KOPT-K1 (cell line): ENCODE data around the gene FOXA3.
A peak's percentile ranks its signal among the peaks of the same experiment; 100 is the strongest.

ENCODE experiments used
- H3K27ac ChIP-seq: fragments of 200-600 bp; sonication (generic); 2 replicates; pipeline ENCODE4 v1.5.1; 2016; ENCODE audit warnings: antibody characterized with exemption, mild to moderate bottlenecking, low read depth, low read length; ENCODE audit not compliant: poor library complexity, severe bottlenecking
- H3K36me3 ChIP-seq: fragments of 200-600 bp; sonication (generic); 2 replicates; pipeline ENCODE4 v1.5.1; 2017; ENCODE audit warnings: antibody characterized with exemption, mild to moderate bottlenecking, low read length, moderate library complexity; ENCODE audit not compliant: insufficient read depth
- H3K9me3 ChIP-seq: fragments of 200-600 bp; sonication (generic); 2 replicates; pipeline ENCODE4 v1.5.1; 2017; ENCODE audit warnings: antibody characterized with exemption, low read length, mild to moderate bottlenecking; ENCODE audit not compliant: insufficient read depth, poor library complexity, severe bottlenecking

FOXA3 gene

DNA sequence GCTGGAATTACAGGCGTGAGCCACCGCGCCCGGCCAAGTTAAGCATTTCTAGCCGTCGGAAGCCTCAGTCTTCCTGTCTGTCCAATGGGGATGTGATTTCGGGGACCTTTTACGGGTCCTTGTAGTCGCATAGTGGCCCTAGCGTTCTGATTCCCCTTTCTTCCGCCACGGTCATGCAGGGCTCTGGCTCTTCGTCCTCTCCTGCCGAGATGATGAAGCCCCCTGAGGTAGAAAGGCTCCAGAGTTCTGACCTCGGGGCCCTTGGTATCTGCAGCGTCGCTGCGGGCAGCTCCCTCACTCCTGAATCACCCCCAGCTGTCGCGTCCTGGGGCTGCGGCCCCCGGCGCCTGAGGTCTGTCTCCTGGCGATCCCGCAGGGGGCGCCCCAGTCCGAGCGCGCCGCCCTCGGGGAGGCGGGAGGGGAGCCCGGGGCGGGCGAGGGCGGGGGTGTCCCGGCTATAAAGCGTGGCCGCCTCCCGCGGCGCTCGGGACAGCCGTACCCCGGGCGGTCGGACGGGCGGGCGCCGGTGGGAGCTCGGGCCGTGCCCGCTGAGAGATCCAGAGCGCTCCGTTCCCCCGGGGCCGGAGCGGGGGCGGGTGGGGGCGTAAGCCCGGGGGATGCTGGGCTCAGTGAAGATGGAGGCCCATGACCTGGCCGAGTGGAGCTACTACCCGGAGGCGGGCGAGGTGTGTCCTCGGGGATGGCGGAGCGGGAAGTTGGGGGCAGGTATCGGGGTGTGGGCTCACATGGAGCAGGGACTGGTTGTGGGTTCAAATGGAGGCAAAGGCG, at the start of gene FOXA3:
FOXA3 (plus strand) TSS at position 487 of the 789 bp plus-strand sequence; CDS start at position 618, 131 bp downstream.
- peaks cover 23% of the 10 kb centered on the region for H3K36me3 ChIP-seq
- H3K27ac ChIP-seq, result no peak within 1 kb of the TSS
- no peaks in the 10 kb centered on the region for H3K9me3 ChIP-seq

DNA sequence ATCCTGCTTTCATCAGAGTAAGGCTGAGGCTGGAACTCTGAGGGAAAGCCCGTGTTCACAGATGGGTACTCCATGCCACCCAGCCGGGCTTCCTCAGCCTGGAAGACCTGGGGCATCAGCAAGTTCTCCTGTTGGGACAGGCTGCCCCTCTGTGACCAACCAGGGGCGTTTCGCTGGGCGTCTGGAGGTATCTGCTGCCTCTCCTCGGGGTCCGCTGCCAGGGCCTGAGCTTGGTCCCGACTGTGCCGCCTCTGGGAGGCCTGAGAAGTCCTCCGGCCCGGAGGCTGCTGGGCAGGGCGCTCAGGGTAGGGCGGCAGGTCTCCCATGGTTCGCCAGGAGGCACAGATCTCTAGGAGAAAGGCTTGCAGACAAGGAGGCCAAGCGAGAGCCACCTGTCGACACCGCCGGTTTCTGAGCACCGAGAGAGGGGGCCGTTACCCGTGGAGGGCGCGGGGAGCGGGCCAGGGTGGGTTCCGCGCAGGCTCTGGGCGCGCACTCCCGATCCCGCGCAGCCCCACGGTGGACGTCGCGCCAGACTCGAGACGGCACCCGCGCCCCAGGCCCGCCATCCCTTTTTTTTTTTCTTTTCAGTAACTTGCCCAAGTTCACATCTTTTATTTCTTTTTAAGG, 49.2 kb upstream of the FOXA3 start, which contains the start of gene RSPH6A:
RSPH6A (minus strand) TSS at position 458 of the 630 bp plus-strand sequence; CDS start at position 326, 132 bp downstream.
- Histone ChIP-seq H3K36me3 (peaks cover 30% of the 10 kb centered on the region), H3K27ac (no peak within 1 kb of the TSS), H3K9me3 (no peaks in the 10 kb centered on the region)

DNA sequence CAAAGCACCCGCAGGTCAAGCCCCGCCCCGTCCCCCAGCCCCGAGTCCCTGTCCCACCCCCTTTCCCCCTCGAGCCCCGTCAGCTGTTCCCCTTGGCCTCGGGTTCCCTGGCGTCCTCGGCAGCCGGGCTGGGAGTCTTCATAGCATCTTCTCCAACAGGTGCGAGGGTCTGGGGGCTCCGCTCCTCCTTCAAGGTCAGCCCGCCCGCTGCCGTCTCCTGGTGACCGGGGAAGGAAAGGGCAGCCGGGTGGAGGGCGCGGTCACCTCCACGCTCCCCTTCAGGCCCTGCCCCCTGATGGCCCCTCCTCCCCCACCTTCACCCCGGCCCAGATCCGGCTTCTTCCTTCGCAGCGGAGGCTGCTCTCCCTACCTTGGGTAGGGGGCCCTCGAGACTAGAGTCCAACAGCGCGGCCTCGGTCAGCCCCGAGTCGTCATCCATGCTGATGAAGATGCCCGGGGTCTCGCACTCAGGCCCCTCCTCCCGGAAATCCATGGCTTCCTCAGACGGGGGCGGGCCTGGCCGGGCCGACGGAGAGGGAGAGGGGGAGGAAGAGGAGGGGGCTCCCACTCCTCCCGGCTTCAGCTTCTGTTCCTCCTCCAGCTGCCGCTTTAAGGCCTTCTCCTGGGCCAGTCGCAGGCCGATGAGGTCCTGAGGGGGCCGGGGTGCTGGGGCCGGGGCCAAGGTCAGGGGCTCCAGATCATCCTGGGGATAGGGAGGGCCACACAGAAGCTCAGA, 48.5 kb upstream of the FOXA3 start:
- Histone ChIP-seq H3K27ac (no peak overlapping the region), H3K9me3 (no peaks in the 10 kb centered on the region), H3K36me3 (peaks cover 37% of the 10 kb centered on the region)

DNA sequence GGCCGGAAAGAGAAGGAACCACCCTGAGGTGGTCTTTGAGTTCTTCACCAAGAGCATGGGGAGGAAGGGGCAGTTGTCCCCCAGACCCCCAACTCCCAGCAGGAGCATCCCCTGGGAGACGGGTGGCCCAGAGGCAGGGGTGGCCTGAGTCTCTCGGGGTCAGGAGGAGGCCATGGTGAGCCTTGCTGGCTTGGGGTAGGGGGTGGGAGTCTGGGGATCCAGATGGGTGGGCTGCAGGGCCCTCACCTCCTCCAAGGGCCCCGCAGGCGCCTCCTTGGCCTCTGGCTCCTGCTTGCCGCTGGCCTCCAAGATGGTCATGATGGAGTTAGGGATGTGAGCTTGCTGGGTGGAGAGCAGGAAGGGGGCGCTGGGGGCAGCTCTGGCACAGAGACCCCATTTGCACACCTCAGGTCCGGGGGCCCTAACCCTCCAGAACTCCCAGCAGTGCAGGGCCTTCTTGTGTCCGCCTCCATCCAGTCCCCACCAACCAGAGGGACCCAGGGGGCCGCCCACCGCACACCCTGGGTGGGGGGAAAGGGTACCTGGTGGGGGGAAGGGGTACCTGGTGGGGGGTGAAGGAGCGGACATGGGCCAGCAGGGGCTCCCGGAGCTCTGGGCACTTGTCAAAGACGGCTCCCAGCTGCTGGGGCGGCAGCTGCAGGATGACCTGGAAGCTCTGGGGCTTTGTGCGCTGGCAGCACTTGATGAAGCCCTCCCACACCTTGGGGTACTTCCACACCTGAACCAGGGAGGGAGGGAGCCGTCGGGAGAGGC, 47.7 kb upstream of the FOXA3 start:
- Histone ChIP-seq H3K36me3 (peaks cover 44% of the 10 kb centered on the region), H3K9me3 (no peaks in the 10 kb centered on the region), H3K27ac (no peak overlapping the region)

DNA sequence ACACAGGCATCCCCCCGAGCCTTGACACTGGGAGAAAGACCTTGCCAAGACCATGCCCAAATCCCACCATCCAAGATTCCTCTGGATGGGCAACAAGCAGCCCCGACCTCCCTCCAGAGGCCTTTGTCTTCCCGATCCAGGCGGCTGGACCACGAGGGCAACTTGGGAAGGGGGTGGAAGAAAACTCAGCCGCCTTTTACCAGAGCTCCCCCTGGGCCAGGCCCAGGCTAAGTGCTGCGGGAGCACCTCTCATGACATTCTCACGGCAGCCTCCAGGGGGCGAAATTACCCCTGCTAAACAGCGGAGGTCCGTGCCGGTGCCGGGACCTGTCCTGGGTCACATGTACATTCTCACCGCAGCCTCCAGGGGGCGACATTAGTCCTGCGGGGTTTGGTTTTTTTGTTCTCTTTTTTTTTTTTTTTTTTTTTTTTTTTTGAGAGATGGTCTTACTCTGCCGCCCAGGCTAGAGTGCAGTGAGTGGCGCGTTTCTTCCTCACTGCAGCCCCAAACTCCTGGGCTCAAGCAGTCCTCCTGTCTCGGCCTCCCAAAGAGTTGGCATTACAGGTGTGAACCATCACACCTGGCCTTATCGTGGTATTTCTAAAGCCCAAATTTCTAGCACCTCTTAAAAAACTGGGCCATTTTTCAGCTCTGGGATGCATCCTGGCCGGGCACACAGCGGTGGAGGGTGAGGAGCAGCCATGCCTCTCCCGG, 47.0 kb upstream of the FOXA3 start:
- peaks cover 51% of the 10 kb centered on the region for H3K36me3 ChIP-seq
- H3K9me3 ChIP-seq, result no peaks in the 10 kb centered on the region
- no peak overlapping the region for H3K27ac ChIP-seq

DNA sequence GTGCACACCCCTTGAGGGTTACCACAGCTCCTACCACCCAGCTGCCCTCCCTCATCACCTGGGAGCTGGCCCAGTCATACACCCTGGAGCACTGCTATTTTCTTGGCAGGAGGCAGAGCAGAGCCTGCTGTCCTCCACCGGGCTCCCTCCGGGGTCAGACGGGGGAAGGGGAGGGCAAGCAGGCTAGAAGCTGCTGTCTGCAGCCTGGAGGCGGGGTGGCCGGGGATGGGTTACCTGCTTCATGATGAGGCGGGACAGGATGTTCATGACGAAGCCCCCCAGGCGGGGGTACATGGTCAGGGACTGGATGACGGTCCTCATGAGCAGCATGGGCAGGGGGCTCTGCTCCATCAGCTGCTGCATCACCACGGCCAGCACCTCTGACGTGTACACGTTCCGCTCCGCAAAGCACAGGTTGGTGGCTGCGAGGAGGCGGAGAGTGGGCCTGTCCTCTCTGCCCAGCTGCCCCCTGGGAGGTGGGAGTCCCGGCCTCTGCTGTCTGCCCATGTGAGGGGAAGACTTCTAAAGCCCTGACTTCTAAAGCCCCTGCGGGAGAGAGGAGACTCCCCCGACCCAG, 46.3 kb upstream of the FOXA3 start:
- no peak overlapping the region for H3K27ac ChIP-seq
- H3K9me3 ChIP-seq, result no peaks in the 10 kb centered on the region
- peaks cover 57% of the 10 kb centered on the region for H3K36me3 ChIP-seq

DNA sequence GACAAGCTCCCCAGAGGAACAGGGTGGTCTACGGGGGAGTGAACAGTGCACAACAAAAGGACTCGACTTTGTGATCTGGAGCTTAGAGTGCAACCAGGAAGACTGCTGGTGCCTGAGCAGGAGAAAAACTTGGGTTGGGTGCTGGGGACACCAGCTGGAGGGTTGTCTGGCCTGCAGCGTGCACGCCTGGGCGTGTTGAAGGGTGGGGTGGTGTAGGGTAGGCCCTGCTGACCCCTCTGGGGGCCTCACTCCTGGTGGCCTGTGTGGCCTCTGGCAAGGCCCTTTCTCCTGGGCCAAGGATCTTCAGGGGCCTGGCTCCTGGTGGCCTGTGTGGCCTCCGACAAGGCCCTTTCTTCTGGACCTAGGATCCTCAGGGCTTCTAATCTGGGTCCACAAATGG, 44.4 kb upstream of the FOXA3 start:
- Histone ChIP-seq H3K36me3 (peaks cover 68% of the 10 kb centered on the region), H3K9me3 (no peaks in the 10 kb centered on the region), H3K27ac (no peak overlapping the region)

DNA sequence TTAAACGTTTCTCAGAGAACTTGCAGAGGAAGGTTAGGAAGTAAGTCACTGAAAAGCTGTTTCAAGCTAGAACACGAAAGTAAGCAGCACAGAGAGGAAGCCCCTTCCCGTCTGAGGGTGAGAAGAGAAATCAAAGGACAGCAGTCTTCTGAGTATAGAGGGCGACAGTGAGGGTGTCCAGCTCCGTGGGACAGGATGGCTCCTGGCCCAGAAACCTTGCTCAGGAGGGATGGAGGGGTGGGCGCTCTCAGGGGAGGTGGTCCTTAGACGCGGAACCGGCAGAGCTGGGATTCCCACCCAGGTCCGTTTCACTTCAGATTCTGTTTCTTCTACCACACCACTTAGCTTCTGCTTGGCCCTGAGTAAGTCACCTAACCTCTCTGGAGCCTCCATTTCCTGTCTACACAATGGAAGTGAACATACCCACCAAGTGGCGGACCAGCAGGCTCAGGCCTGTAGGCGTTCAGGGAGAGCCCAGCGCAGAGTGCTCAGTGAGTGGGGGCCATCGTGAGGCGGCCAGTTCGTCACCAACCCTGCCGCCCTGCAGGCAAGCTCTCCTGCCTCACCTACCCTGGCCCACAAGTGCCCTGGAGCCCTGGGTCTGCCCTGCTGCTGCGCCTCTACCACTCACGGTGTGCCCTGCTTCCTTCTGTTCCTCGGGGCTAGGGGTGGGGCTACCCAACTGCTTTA, 43.6 kb upstream of the FOXA3 start:
- peaks cover 72% of the 10 kb centered on the region for H3K36me3 ChIP-seq

DNA sequence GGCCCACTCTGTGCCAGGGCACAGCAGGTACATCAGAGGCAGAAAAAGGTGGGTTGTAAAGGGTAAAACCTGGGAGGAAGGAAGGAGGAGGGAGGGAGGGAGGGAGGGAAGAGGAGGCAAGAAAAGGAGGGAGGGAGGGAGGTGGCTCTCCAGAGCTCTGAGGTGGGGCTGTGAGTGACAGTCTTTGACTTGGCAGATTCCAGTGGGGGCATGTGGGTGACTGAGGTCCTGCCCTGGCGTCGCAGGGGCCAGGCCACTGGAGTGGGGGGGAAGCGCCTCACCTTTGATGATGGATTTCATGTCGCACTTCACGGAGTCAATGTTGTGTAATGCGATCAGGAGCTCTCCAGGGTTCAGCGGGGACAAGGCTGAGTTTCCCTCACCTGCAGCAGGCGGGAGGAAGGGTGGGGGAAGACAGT, 43.0 kb upstream of the FOXA3 start:
- H3K36me3 ChIP-seq, result peaks cover 72% of the 10 kb centered on the region
- H3K9me3 ChIP-seq, result no peaks in the 10 kb centered on the region
- no peak overlapping the region for H3K27ac ChIP-seq

More for the DNA sequence above, 43.6 kb upstream of the FOXA3 start:
- no peak overlapping the region for H3K27ac ChIP-seq
- no peaks in the 10 kb centered on the region for H3K9me3 ChIP-seq

DNA sequence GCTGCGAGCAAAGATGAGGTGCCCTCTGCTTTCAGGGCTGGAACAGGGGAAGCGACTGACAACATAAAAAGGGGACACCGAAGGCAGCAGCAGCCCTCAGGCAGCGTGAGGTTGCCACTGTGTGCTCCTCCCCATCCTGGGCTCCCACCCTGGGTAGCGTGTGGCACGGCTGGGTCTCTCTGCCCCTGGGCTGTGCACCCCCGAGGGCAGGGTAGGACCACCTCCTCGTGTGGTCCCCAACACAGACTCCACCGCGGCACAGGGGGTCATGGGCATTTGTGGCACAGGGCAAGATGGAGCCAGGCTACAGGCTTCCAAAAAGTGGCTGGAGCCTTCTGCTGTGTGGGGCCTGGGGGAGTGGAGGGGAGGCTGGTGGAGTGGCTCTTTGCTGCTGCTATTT, 42.6 kb upstream of the FOXA3 start:
- peaks cover 75% of the 10 kb centered on the region for H3K36me3 ChIP-seq
- no peaks in the 10 kb centered on the region for H3K9me3 ChIP-seq
- H3K27ac ChIP-seq, result no peak overlapping the region

DNA sequence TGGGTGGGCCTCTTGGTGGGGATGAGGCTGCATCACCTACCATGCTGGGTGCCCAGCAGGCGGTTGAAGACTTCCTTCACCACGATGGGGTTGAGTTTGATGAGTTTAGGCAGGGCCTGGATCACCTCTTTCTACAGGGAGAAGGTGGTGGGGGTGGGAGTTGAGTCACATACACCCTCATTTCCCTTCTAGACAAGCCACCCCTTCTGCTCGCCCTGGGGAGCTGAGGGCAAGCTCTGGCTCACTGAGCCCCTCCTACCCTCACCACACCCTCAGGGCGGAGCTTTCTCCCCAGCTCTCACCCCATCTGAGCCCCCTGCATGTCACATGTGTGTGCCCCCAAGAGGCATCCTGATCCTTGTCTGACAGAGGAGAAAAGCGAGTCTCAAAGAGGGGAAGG, 41.4 kb upstream of the FOXA3 start:
- H3K36me3 ChIP-seq, result peaks cover 86% of the 10 kb centered on the region
- no peaks in the 10 kb centered on the region for H3K9me3 ChIP-seq
- H3K27ac ChIP-seq, result no peak overlapping the region

DNA sequence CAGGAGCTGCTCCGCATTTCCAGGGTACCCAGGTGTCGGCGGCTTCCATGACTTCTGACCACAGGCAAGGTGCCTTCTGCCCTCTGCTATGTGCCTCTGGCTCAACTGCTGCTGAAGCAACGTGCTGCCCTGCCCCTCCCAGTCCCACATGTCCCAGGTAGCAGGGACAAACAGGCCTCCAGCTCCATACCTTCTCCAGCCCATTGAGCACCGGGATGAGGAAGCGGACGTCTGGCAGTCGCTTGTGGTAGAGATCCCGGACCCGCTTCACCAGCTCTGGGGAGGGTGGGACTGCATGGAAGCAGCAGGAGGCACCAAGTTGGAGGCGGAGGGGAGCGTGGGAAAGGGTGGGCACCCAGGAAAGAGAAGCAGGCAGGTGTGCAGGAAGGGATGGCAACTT, 40.9 kb upstream of the FOXA3 start:
- peaks cover 91% of the 10 kb centered on the region for H3K36me3 ChIP-seq
- no peak overlapping the region for H3K27ac ChIP-seq
- no peaks in the 10 kb centered on the region for H3K9me3 ChIP-seq

DNA sequence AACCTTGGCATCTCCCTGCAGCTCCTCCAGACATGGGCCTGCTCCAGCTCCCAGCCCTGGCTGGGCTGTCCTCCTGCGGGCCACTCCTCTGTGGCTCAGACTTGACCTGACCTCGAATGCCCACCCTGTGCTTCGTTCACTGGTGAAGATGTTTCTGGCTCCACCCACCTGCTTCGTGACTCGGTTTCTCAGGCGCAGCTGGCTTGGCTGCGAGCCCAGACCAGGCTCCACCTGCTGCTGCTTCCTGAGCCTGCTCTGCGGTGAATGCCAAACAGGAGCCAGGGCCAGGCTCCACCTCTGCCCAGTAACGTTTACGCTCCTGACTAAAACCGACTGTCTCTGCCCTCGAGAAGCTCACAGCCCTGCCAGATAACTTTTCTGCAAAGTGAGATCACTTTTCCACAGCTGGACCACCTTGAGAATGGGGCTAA, 40.1 kb upstream of the FOXA3 start:
- H3K27ac ChIP-seq, result peak overlapping the region; percentile 57
- no peaks in the 10 kb centered on the region for H3K9me3 ChIP-seq
- H3K36me3 ChIP-seq, result peaks cover 98% of the 10 kb centered on the region
